ENCODE results near the gene CHRNA3. TPM values are rescaled to one million over a fixed set of nuclear protein-coding genes. Genes with fewer than 3 reads are reported as not detected.

The CHRNA3 gene
- total RNA-seq, 1 donor from 2014 or later: 0.40 TPM

DNA sequence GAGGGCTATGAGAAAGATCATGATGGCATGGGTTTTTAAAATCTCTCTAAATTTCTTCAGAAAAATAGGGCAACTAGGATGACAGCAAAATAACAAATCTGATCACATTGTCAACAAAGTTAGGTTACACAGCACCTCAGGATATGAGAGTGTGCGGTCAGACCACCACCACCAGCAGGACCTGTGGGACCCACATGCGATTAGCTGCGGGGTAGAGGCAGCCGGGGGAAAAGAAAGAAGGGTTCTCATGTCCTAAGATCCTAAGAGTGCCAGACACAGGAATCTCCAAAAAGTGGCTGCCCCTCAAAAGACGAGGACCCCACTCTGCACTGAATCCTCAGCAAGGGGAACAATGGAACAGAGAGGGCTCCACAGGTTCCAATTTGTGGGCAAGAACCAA is 15.6 kb downstream of the CHRNA3 start:
- no peak for DNase-seq (ENCODE audit: low read depth)
- TF ChIP-seq, protein P1, sequence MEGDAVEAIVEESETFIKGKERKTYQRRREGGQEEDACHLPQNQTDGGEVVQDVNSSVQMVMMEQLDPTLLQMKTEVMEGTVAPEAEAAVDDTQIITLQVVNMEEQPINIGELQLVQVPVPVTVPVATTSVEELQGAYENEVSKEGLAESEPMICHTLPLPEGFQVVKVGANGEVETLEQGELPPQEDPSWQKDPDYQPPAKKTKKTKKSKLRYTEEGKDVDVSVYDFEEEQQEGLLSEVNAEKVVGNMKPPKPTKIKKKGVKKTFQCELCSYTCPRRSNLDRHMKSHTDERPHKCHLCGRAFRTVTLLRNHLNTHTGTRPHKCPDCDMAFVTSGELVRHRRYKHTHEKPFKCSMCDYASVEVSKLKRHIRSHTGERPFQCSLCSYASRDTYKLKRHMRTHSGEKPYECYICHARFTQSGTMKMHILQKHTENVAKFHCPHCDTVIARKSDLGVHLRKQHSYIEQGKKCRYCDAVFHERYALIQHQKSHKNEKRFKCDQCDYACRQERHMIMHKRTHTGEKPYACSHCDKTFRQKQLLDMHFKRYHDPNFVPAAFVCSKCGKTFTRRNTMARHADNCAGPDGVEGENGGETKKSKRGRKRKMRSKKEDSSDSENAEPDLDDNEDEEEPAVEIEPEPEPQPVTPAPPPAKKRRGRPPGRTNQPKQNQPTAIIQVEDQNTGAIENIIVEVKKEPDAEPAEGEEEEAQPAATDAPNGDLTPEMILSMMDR (conservative IDR thresholded peaks at IDR 0.05; ENCODE audit: low read depth, low read length): no peak
- H3K4me3 ChIP-seq (ENCODE audit: low read depth, low read length): no peak overlapping the region

DNA sequence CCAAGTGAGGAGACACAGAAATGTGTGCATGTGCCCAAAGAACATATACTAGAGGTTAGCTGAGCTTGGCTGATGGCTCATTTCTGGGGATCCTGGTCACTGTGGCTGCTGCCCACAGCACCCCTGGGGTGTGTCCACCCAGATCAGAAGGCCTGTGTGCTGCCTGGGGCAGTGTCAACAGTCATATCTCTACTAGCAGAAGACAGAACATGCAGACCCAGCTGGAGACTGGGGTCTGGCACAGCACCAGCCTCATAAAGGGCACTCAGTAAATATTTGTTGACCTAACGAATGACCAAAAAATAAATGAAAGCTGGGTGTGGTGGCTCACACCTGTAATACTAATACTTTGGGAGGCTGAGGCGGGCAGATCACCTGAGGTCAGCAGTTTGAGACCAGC is 16.4 kb downstream of the CHRNA3 start:
- no peak for DNase-seq (ENCODE audit: low read depth)
- TF ChIP-seq, protein P1 (conservative IDR thresholded peaks at IDR 0.05; ENCODE audit: low read depth, low read length): no peak
- H3K4me3 ChIP-seq (ENCODE audit: low read depth, low read length): no peak overlapping the region

DNA sequence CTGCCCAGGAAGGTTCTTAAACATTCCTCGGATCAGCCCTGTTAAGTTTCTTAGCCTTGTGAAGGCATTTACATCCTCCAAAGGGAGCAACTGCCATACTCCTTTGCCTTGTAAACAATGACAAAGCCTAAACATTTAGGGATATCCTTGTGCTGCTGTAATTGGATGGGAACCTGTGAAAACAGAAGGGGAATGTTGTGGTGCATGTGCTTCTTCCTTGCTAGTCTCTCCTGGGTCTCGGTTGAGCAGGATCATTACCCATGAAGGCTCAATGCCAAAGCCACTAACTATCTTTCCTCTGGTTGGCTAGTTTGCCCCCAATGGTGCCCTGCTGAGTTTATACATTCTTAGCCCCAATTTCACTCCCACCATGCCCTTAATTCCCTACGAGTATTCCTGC is 17.3 kb downstream of the CHRNA3 start:
- H3K4me3 ChIP-seq (ENCODE audit: low read depth, low read length): no peak overlapping the region
- no peak for DNase-seq (ENCODE audit: low read depth)
- TF ChIP-seq, protein P1 (conservative IDR thresholded peaks at IDR 0.05; ENCODE audit: low read depth, low read length): no peak

DNA sequence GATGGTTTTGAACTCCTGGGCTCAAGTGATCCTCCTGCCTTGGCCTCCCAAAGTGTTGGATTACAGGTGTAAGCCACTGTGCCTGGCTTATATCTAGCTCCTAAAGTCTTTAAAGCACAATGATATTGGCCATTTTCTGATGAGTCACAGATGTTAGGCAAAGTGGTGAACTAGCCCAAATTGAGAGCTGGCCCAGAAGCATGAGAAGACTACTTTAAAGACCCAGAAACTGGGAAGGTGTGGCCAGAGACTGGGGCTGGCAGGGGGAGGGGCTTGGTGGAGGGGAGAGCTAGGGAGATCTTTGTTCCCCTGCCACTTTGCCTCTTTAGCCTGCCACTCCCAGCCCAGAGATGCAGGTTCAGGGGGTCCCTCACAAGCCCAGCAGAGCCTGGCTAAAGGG is 21.6 kb downstream of the CHRNA3 start:
- TF ChIP-seq, protein P1 (conservative IDR thresholded peaks at IDR 0.05; ENCODE audit: low read depth, low read length): no peak
- DNase-seq (ENCODE audit: low read depth): no peak
- no peak overlapping the region for H3K4me3 ChIP-seq (ENCODE audit: low read depth, low read length)

DNA sequence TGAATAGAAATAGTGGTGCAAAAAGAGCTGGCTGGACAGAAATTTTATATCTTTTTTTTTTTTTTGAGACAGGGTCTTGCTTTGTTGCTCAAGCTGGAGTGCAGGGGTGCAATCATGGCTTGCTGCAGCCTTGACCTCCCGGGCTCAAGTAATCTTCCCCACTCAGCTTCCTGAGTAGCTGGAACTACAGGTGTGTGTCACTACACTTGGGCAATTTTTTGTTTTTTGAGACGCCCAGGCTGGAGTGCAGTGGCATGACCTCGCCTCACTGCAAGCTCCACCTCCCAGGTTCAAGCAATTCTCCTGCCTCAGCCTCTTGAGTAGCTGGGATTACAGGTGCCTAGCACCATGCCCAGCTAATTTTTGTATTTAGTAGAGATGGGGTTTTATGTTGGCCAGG is 22.4 kb downstream of the CHRNA3 start:
- no peak for DNase-seq (ENCODE audit: low read depth)
- no peak overlapping the region for H3K4me3 ChIP-seq (ENCODE audit: low read depth, low read length)
- TF ChIP-seq, protein P1 (conservative IDR thresholded peaks at IDR 0.05; ENCODE audit: low read depth, low read length): no peak

DNA sequence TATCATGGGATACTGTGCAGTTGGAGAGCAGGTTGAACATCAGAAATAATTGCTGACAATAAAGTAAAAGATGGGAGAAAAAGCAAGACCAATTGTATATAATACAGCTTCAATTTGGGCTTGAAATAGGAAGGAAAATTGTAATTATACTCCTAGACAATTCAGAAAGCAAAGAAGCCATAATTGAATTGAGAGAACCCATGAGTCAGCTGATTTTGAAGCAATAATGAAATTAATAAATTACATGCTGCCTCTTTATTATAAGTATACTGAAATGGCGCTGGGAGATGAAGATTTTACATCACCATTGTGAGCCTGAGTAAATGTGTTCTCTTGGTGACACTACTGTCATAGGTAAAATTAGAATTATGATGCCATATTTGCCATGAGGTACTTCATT is 23.2 kb downstream of the CHRNA3 start:
- no peak for DNase-seq (ENCODE audit: low read depth)
- TF ChIP-seq, protein P1 (conservative IDR thresholded peaks at IDR 0.05; ENCODE audit: low read depth, low read length): no peak
- H3K4me3 ChIP-seq (ENCODE audit: low read depth, low read length): no peak overlapping the region

DNA sequence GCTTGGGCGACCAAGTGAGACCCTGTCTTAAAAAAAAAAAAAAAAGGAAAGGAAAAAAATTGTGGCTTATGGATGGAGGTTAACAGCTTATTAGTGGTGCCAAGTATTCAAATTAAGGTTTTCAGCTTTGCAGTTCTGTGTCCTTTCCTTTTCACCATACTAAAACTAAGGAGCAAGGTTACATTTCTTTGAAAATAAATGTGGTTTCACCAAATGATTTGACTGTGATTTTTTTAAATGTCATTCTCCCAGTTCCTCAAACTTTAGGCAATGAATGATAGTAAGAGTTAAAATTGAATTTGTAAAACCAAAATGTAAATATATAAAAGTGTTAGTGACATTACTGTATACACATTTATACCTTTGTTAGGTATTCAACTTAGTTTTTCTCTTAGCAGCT is 45.9 kb downstream of the CHRNA3 start:
- DNase-seq (ENCODE audit: low read depth): no peak
- no peak overlapping the region for H3K4me3 ChIP-seq (ENCODE audit: low read depth, low read length)
- TF ChIP-seq, protein P1 (conservative IDR thresholded peaks at IDR 0.05; ENCODE audit: low read depth, low read length): no peak

All from epithelial cell of proximal tubule (primary cell).